NCI-H2196 treated with DMSO at 0.1 percent for 48 hours (cell line): Measurements from ENCODE around the gene PPT1.
A peak's percentile ranks its signal among the peaks of the same experiment; 100 is the strongest.
"Not testable (repeated sequence)": the region's sequence is repeated elsewhere in the genome, so short reads cannot be mapped to it uniquely, and the experiment has no call there.

Source experiments
- DNase-seq: peaks from one replicate; lab custom pipeline; 2025; ENCODE audit not compliant: unreplicated experiment; lab: John Stamatoyannopoulos, UW

The PPT1 gene

GRCh38 chr1:40092706-40093639, 4.1 kb downstream of the PPT1 start:
- DNase-seq = no peak

- no peak for DNase-seq
Observed at GRCh38 chr1:40092241-40092640, 4.8 kb downstream of the PPT1 start.

GRCh38 chr1:40090652-40091355, 6.2 kb downstream of the PPT1 start:
- no peak for DNase-seq

GRCh38 chr1:40084750-40085149, 12.3 kb downstream of the PPT1 start:
- DNase-seq = not testable (repeated sequence)

GRCh38 chr1:40081871-40082270, 15.2 kb downstream of the PPT1 start:
- no peak for DNase-seq

GRCh38 chr1:40079774-40080400, 17.2 kb downstream of the PPT1 start:
- no peak for DNase-seq

- DNase-seq = peak; percentile 25
Observed at GRCh38 chr1:40078512-40079333, 18.3 kb downstream of the PPT1 start.

- no peak for DNase-seq
Observed at GRCh38 chr1:40076895-40077312, 20.1 kb downstream of the PPT1 start.

- no peak for DNase-seq
Observed at GRCh38 chr1:40075266-40075665, 21.8 kb downstream of the PPT1 start.

GRCh38 chr1:40073062-40073461, 24.0 kb downstream of the PPT1 start:
- DNase-seq = no peak

GRCh38 chr1:40072142-40072541, 24.9 kb downstream of the PPT1 start:
- DNase-seq = no peak

GRCh38 chr1:40067851-40068250, 29.2 kb downstream of the PPT1 start:
- DNase-seq = no peak

GRCh38 chr1:40067023-40067422, 30.0 kb downstream of the PPT1 start:
- no peak for DNase-seq

- no peak for DNase-seq
Observed at GRCh38 chr1:40064797-40065499, 32.1 kb downstream of the PPT1 start.

GRCh38 chr1:40059960-40060750, 36.9 kb downstream of the PPT1 start:
- no peak for DNase-seq

GRCh38 chr1:40059338-40059959, 37.6 kb downstream of the PPT1 start:
- no peak for DNase-seq

GRCh38 chr1:40058453-40059337, 38.4 kb downstream of the PPT1 start:
- DNase-seq = no peak

GRCh38 chr1:40058097-40058452, 39.0 kb downstream of the PPT1 start:
- DNase-seq = no peak
